ENCODE results near the gene EVL.

- TF ChIP-seq CTCF (conservative IDR thresholded peaks at IDR 0.05; ENCODE audit: low read length) (peak; percentile 59), EZH2phosphoT487 (IDR thresholded peaks at IDR 0.05; ENCODE audit: borderline replicate concordance, low read depth, low read length) (no peak)
These were observed 108.1 kb downstream of the EVL start for GRCh38 chr14:100173353-100173752.
